NCI-H187 (cell line): ENCODE data around the gene CHCT1.
A peak's percentile ranks its signal among the peaks of the same experiment; 100 is the strongest.
"Not testable (repeated sequence)": the region's sequence is repeated elsewhere in the genome, so short reads cannot be mapped to it uniquely, and the experiment has no call there.

ENCODE experiments used
- DNase-seq, 2 experiments: peaks; one replicate each; lab custom pipeline; 2025; lab: John Stamatoyannopoulos, UW

Gene CHCT1

DNA sequence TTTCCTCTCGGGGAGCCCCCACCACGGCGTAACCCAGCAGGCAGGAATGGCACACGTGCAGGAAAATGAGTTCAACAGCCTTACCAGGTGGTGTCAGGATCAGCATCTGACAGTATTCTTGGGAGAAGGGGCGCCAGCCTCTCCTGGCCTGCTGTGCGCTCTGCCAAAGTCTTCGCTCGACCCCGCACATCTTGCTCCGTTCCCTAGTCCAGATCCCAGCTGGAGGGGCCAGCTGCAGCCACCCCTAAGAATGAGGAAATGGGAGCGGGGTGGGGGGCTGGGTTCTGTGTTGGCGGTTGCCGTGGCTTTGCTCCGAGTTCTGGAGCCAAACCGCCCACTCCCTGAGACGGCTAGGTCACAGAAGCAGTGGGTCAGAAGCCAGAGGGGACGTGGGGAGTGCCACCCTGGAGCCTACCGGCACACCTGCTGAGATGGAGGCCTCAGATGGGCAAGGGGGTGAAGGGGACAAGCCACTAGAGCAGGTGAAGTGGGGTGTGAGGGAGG, at the start of gene CHCT1:
Gene CHCT1, plus strand, starts transcription at position 328 of the 504 bp plus-strand sequence. Its CDS starts 104 bp downstream, at position 432.
- no peak for DNase-seq

DNA sequence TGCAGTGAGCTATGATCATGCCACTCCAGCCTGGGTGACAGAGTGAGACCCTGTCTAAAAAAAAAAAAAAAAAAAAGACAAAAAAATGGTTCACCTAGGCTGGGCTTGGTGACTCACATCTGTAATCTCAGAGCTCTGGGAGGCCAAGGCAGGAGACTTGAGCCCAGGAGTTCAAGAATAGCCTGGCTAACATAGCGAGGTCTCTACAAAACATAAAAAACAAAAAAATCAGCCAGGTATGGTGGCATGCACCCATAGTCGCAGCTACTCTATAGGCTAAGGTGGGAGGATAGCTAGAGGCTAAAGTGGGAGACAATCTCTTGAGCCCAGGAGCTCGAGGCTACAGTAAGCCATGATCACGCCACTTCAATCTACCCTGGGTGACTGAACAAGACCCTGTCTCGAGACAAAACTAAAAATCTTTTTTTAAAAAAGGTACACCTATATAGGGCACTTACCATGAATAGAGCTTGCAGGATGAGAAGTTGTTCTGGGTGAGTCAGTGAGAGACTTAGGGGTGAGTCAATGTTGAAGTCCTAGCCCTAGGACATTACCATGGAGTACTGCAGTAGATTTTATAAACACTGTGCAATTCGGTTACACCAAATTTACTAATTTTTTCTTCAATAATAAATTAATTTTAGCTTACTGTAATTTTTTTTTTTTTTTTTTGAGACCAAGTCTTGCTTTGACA, 49.4 kb upstream of the CHCT1 start:
- DNase-seq, result no peak

DNA sequence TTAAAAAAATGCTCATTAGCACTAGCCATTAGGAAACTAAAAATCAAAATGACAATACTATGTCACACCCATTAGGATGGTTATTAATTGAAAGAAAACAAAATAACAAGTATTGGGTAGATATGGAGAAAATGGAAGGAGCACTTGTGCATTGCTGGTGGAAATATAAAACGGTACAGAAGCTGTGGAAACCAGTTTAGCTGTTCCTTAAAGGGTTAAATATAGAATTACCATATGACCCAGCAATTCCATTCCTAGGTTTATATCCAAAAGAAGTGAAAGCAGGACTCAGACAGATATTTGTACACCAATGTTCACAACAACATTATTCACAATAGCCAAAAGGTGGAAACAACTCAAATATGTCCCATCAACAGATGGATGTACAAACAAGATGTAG, 44.1 kb upstream of the CHCT1 start:
- not testable (repeated sequence) for DNase-seq

DNA sequence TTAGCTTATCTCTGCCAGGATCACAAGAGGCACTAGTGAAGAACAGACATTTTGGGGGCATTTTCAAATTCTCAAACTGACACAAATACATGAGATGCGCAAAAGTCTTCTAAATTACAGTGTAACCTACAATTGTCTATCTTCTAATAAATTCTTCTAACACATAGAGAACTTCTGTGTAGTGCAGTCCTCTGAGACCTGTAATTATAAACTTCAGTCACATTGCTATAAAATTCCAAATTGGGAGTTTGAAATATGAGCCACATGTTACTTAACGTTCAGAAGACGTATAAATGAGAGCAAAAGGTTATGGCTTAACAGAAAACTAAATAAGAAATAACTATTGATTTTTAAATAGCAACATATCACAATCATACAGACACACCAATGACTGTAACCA, 42.8 kb upstream of the CHCT1 start:
- not testable (repeated sequence) for DNase-seq

DNA sequence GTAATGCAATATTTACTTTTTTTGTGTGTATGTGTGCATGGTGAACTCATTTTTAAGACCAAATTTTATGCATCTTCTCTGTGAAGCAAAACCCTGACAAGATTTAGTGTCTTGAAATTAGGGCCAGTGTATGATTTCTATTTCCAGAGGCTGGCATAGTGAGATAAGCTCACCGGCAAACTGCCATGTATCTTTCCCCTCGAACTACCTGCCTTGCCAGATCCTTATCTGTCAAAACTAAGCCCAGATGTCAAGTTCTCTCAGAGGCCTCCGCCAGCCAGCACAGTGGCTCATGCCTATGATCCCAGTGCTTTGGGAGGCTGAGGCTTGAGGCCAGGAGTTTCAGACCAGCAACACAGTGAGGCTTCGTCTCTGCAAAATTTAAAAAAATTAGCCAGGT, 40.3 kb upstream of the CHCT1 start:
- no peak for DNase-seq

DNA sequence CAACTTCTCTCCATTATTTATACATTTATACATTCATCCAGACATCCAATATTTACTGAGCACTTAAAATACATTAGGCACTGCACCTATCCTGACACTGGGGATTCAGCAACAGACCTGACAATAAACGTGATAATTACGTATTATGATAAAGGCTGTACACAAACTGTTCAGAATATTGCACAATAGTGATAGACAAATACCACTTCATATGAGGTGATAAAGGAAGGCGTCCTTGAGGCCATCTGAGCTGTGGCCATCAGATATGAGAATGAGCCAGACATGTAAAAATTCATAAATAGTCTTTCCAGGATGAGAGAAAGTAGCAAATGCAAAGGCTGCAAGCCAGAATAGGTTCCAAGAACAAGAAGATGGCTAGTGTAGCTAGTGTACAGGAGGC, 38.9 kb upstream of the CHCT1 start:
- no peak for DNase-seq

DNA sequence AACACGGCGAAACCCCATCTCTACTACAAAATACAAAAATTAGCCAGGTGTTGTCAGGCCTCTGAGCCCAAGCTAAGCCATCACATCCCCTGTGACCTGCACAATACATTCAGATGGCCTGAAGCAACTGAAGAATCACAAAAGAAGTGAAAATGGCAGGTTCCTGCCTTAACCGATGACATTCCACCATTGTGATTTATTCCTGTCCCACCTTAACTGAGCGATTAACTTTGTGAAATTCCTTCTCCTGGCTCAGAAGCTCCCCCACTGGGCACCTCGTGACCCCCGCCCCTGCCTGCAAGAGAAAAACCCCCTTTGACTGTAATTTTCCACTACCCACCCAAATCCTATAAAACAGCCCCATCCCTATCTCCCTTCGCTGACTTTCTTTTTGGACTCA, 37.4 kb upstream of the CHCT1 start:
- DNase-seq, result not testable (repeated sequence)

DNA sequence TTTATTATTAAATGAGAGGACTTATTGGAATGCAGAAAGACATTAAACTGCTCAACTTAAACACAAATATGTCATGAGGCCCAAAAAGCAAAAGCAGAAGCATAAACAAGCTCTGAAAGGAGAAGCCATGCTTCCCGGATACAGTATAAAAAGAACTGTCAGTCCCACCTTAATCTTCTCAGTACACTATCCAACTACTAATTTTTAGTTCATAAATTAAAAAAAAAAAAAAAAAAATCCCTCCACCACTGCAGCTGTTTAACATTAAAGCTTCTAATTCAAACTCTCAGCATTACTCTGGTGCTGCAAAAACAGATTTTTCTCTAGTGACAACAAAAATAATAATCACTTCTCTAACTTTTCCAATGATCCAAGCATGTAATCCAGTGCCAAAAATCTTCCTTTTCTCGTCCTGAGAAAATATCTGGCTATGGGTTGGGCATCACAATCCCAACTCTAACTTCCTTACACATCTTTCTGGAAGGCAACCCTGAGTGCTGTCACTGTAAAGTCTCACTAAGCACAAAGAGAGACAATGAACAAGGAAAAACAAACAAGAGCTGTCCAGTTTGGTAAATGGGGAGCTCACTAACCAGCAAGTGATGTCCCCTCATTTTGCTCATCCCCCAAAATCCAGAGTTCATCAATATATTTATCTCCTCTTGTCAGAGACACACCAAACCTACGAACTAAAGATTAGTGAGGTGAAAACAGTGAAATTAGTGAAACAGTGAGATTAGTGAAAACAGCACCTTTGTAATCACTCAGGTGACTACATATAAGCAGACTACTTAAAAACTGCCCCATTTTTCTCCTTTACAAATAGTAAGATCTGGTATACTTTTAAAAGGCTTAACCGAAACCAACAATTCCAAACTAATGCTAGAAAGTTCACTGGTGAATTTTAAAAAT, 35.9 kb upstream of the CHCT1 start:
- no peak for DNase-seq

DNA sequence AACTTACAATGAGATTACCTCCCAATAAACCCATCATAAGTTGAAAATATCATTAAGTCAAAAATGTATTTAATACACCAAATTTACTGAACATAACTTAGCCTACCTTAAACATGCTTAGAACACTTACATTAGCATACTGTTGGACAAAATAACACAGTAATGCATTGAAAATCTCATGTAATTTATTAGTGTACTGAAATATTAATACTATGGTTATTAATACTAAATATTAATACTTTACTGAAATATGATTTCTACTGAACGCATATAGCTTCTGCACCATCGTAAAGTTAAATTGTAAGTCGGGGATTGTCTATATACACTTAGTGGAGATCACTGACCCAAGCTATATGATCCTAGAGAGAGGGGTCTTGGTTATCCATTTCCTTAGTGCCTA, 34.6 kb upstream of the CHCT1 start:
- DNase-seq, result no peak

DNA sequence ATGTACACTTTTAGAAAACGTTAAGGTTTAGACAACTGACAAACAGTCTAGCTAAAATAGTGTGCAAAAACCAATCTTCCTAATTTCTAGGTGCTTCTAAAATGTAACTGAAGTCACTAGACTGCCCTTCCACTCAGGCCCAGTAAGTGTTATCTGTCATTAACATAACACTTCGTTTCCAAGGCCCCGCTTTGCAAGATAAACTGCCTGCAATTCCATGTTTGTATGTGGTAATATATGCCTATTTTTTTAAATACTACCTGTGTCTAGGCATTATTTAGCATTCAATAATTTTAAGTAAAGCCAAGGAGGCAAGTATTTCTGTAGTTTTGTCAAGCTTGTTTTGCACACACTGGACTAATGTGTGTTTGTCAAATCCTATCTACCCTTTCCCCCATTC, 33.5 kb upstream of the CHCT1 start:
- no peak for DNase-seq

DNA sequence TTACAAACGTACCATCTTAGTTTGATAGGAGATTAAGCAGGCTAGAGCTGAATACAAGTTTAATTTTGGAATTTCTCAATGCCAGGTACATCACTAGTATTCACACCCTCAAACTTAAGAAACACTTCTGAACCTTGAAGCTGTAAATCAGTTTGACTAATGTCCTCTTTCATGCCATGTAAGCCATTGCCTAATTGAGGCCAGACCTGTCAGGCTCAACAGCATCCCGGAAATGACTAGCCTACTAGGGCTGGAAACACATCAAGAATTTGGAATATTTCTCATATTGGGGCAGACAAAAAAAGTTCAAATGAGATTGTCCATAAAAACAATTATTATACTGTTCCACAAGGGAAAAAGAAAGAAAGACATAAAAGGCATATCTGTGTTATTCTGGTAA, 32.1 kb upstream of the CHCT1 start:
- no peak for DNase-seq

DNA sequence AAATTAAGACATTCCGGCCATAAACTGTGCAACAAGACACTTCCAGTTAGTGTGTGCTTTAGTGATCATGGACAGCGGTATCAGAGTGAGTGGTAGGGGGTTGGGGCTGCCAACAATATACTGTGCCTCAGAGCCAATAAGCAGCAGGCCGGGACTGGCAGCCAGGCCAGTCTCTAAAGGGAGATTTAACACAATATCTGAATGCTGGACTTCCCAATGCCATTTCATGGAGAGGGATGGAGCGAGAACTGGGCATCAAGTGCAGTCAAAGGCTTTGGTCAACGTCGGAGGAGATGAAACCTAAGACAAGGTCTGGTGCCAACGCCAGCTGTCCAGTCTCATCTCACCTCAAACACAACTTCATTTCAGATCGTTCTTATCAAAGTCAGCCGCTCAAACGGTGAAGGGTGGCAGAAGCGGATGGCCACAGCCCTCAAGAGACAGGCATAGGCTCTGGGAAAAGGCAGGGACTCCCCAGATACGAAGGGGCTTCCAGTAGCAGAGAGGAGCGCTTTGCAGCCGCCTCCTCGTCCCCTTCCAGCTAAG, 31.3 kb upstream of the CHCT1 start:
- DNase-seq, result no peak

DNA sequence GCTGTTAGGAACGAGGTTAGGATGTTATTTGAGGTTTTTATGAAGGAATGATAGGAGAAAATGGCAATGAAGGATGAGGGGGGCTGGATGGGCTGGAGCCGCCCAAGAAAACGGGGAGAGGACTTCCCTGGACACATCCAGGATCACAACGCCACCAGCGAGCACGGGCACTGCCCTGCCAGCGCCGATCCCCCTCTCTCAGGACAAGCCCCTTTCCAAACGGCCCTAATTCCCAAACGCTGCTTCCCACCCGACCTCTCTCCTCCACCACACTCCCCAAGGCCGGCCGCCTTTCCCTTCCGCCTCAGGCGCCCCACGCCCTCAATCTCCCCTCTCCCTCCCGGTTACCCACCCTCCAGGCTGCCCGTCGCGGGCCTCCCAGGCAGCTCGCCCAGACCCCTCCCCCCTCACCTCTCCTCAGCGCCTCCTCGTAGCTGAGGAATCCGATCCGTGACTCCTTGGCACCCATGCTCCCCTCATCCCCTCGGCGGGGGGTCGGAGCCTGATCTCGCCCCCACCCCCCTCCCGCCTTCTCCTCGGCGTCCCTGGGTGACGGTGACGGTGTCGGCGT, 30.7 kb upstream of the CHCT1 start:
- DNase-seq, result peak in 1 of 2 experiments; percentile 78

DNA sequence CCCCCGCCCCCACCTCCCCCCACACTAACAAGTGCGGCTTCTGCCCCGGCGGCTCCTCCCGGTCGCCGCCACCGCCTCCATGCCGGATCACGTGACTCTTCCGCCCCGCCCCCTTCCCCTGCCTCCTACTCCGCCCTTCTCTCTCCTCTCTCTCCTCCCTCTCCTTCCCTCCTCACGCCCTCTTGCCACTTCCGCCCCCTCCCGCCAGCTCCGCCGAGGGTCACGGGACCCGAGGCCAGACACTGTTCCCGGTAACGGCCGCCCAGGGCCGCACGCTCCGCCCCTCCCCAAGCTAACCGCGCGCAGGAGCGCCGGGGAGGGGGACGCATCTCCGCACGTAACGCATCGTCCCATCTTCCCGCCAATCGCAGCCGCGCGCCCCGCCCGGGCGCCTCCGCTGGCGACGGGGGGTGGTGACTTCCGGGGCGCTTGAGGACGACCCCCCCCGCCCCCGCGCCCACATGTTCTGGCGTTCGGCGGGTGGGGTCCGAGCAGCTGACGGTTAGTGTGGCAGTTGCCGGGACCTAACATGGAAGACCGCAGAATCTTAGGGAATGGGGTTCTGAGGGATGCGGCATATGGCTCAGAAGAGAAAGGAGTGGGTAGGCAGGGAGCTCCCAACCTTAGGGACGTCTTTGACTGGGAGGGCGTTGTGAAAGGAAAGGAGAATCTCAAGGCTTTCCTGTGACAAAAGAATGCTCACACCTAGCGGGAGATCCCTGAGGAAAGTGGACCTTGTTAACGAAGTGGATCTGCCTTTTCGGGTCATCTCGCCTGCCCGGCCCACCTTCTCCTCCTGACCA, 30.0 kb upstream of the CHCT1 start, which contains the start of gene USP32:
Gene USP32, minus strand, starts transcription at position 92 of the 803 bp plus-strand sequence. CDS start 194 bp downstream, outside the sequence.
- DNase-seq, result peak; percentile 95 to 98

DNA sequence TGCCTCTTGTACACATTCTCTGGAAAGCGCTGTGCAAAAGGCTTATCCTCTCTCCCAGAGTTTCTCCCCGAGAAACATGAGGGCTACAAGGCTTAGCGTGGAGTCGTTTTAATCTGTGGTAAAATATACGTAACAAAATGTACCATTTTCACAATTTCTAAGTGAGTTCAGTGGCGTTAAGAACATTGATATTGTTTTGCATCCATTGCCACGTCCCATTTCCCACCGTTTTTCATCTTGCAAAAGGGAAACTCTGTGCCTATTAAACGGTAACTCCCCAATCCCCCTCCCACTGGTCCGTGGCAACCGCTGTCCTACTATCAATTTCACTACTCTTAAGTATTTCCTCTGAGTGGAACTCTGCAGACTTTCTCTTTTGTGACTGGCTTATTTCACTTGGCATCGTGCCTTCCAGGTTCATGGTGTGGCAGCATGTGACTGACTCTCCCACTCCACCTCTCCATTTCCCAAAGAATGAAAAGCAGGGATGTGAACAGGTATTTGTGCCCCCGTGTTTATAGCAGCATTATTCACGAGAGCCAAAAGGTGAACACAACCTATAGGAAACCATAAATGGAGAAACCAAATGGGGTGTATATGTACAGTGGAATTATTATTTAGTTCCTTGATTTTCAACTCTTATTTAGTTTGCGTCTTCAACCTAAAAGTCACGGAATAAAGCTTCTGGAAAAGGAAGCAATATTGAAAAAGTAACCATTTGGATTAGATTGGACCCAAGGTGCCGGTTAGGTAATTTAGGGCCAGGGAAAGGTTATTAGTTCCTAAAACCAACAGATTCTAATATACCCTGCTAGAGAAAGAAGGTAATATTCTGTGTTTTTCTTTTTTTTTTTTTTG, 29.2 kb upstream of the CHCT1 start:
- DNase-seq, result peak; percentile 28 to 33

DNA sequence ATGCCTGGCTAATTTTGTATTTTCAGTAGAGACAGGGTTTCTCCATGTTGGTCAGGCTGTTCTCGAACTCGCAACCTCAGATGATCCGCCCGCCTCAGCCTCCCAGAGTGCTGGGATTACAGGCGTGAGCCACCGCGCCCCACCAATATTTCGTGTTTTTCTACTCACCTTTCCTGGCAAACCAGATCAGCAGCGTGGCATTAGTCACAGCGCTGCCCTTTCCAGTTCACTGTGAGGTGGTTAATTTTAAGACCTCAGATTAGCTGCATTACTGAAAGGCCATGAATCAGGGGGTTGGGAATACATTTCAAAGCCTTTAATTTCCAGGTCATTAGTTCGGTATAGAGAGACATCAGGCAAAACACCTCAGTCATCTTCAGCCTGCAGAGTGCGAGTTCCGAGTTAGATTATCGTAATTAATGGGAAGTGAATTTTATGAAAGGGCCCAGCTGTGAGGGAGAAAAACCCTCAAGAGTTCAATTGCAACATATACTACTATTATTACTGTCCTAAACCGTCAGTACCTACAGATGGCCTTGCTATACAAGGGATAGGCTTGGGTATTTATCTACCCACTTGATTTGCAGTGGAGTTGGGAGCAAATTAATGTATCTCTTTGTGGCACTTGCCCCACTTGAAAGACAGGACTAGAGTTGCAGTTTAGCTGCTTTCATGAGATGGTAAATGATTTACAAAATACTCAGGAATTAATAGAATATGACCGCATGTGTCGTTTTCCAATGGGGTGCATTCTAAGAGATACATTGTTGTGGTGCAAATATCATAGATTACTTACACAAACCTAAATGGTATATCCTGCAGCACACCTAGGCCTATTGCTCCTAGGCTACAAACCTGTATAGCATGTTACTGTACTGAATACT, 28.2 kb upstream of the CHCT1 start:
- no peak for DNase-seq

DNA sequence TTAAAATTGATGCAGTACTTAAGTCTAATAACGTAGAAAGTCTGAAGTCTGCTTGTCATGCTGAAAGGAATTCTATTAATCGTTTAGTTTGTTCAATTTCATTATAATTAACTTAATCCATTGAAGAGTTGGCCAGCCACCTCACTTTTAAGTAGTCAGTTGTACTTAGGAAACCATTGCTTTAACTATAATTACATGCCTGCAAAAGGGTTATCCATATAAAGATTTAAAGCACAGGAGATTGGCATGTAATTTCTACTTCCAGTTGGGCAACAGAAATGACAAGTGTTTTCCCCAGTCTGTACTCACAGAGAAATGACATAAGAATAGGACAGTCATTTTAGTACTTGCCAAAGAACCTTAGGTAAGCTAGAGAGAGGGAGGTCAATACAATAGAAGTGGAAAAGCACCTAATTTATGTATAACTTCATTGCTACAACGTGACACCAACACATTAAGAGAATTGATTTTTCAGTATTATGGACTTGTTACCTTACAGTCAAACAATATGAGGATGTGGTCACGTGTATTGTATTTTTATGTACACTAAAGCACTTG, 26.7 kb upstream of the CHCT1 start:
- no peak for DNase-seq

DNA sequence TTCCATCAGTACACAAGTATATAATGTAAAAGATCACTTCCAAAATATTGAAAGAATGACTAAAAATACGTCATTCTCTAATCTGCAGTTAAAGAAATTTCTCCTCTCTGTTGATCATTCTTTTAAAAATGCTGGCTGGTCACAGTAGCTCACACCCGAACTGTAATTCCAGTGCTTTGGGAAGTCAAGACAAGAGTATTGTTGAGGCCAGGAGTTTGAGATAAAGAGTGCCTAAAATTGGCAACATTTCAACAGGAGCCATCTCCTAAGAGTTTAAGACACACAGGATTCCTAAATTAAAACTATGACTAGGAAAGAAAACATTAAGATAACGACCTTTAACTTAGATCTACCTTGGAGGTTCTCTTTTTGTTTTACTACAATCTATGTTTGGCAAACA, 25.9 kb upstream of the CHCT1 start:
- no peak for DNase-seq
